BJ (cell line): ENCODE measurements around the gene AKAP6. TPM values are rescaled to one million over a fixed set of nuclear protein-coding genes. Genes with fewer than 3 reads are reported as not detected.

Experiments
- CTCF ChIA-PET: fragments of 350-600 bp; formaldehyde crosslinking; extraction: SDS; loops from one replicate; lab custom pipeline; 2021; ENCODE audit warnings: antibody characterized with exemption, inconsistent platforms; lab: Yijun Ruan, JAX
- POLR2A ChIA-PET: fragments of 300-600 bp; sonication (Branson Sonifier 250); formaldehyde crosslinking; extraction: SDS; loops from one replicate; lab custom pipeline; 2021; ENCODE audit warnings: antibody characterized with exemption; lab: Charles Lee
- DNase-seq: peaks from one replicate; pipeline ENCODE4 v3.0.0-alpha.2; 2011; ENCODE audit warnings: low read depth
- H3K27me3 ChIP-seq: 2 replicates; pipeline ENCODE4 v1.6.0; 2011; ENCODE audit warnings: low read length; ENCODE audit not compliant: control insufficient read depth, insufficient read depth
- H3K36me3 ChIP-seq: 2 replicates; pipeline ENCODE4 v1.5.1; 2011; ENCODE audit warnings: low read length; ENCODE audit not compliant: control insufficient read depth, insufficient read depth
- H3K4me3 ChIP-seq: 2 replicates; pipeline ENCODE4 v1.5.1; 2011; ENCODE audit warnings: low read depth, mild to moderate bottlenecking, control low read depth, low read length
- CTCF ChIP-seq: IDR thresholded peaks from 2 replicates; pipeline ENCODE4 v1.5.1; 2011; ENCODE audit warnings: low read depth, mild to moderate bottlenecking, control low read depth, inconsistent platforms, low read length, moderate library complexity; ENCODE audit not compliant: insufficient read depth
- polyA plus RNA-seq: library from polyadenylated mRNA; depleted of rRNA; stranded (reverse); fragments of >200 nt; gene quantifications from 2 replicates; pipeline ENCODE4 v1.2.3, GENCODE V29; 2011

AKAP6 gene
- polyA plus RNA-seq, 1 experiment: 18.5 TPM

- POLR2A ChIA-PET: no interaction called here
- H3K4me3 ChIP-seq: no peak overlapping the region
- TF ChIP-seq CTCF: no peak
- no peaks in the 10 kb centered on the region for H3K36me3 ChIP-seq
- DNase-seq: no peak
- no peaks in the 10 kb centered on the region; the same call in 1 of the 2 replicates for H3K27me3 ChIP-seq
- CTCF ChIA-PET: no interaction called here
These were observed 495.1 kb downstream of the AKAP6 start for GRCh38 chr14:32824195-32824594.

- Histone ChIP-seq H3K27me3 (no peaks in the 10 kb centered on the region; the same call in 1 of the 2 replicates), H3K4me3 (no peak overlapping the region), H3K36me3 (no peaks in the 10 kb centered on the region)
- no peak for TF ChIP-seq CTCF
- no peak for DNase-seq
- POLR2A ChIA-PET: no interaction called here
- CTCF ChIA-PET: no interaction called here
These were observed 496.0 kb downstream of the AKAP6 start for GRCh38 chr14:32825058-32825457.

DNA sequence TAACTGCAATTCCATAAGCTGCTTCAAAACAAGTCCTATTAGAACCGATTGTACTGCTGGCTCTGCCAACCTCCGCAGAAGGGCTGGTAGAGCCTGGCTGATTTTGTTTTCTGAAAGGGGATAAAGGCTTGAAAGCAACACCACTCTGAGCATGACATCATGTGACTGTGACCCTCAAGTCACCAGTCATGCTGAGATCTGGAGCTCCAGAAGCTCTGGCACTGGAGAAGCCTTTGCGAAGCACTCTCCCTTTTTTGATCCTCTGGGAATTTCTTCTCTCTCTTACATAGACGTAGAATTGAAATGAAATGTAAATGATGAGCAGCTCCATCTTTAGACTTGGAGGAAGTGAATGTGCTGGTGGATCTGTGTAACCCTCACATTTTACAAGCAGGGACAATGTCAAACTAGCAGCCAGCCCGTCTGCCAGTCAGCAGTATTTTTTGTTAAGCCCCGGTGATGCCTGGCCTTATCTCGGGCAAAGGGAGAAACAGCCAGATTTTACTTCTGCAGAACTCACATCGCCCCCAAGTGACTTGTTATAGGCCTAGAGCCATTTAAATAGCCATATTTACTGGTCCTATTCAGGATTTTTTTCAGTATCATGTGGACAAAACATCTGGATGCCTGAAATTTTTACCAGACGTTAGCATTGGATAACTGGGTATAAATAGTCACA lies 497.4 kb downstream of the AKAP6 start:
- no peaks in the 10 kb centered on the region; the same call in 1 of the 2 replicates for H3K27me3 ChIP-seq
- POLR2A ChIA-PET: interaction anchor here (0.6 kb wide), 1 partner anchor 24 kb away, joined by 4 read pairs; no protein-coding TSS in a partner anchor
- TF ChIP-seq CTCF: no peak
- CTCF ChIA-PET: interaction anchor here (1.0 to 2.2 kb wide), 4 partner anchors 11 to 966 kb away, joined by 3 to 6 read pairs (median 3); no protein-coding TSS in a partner anchor
- DNase-seq: no peak
- no peaks in the 10 kb centered on the region for H3K36me3 ChIP-seq
- H3K4me3 ChIP-seq: no peak overlapping the region

GRCh38 chr14:32827514-32827913 lies 498.4 kb downstream of the AKAP6 start:
- no peaks in the 10 kb centered on the region for H3K36me3 ChIP-seq
- DNase-seq: no peak
- H3K27me3 ChIP-seq: no peaks in the 10 kb centered on the region; the same call in 1 of the 2 replicates
- ChIA-PET POLR2A (no interaction called here), CTCF (interaction anchor here (2.2 kb wide), 1 partner anchor 12 kb away, joined by 6 read pairs; no protein-coding TSS in a partner anchor)
- no peak overlapping the region for H3K4me3 ChIP-seq
- no peak for TF ChIP-seq CTCF

GRCh38 chr14:32835924-32836323 lies 506.8 kb downstream of the AKAP6 start:
- Histone ChIP-seq H3K36me3 (no peaks in the 10 kb centered on the region), H3K27me3 (no peaks in the 10 kb centered on the region), H3K4me3 (no peak overlapping the region)
- DNase-seq: no peak
- POLR2A ChIA-PET: no interaction called here
- TF ChIP-seq CTCF: no peak
- CTCF ChIA-PET: interaction anchor here (0.6 kb wide), 1 partner anchor 123 kb away, joined by 4 read pairs; no protein-coding TSS in a partner anchor
